ENCODE data around the gene OR1A2.
"Not testable (repeated sequence)": the region's sequence is repeated elsewhere in the genome, so short reads cannot be mapped to it uniquely, and the experiment has no call there.

The OR1A2 gene

DNA sequence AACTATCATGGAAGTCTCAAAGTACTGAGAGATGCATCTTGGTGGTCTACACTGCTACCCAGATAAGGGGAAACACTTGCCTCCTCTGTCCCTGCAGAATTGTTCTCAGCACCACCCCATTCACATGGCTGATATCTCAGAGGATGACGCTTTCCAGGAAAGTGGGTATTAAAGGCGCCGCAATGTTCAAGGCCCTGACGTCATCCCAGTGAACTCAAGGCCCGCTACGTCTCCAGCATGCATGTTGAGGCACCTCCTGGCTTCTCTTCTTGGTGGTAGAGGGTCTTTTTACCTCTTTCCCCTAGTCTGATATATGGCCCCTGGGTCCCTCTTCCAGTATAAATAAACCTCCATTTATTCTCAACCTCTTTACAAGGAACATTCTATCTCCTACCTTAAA is 11.2 kb downstream of the OR1A2 start:
- no peak overlapping the region for H3K27ac ChIP-seq
- H3K27me3 ChIP-seq: no peaks in the 10 kb centered on the region
- no peak for DNase-seq
- no peak overlapping the region for H3K4me3 ChIP-seq
- no peaks in the 10 kb centered on the region for H3K9me3 ChIP-seq
- intact Hi-C loops (cut with DNase I; ENCODE audit: low total_unique reads): no loop called here
- H3K36me3 ChIP-seq: no peaks in the 10 kb centered on the region
- no peak for TF ChIP-seq CTCF (IDR thresholded peaks at IDR 0.05)
- no peaks in the 10 kb centered on the region for H3K4me1 ChIP-seq

- H3K27me3 ChIP-seq: no peaks in the 10 kb centered on the region
- H3K27ac ChIP-seq: no peak overlapping the region
- DNase-seq: no peak
- TF ChIP-seq CTCF (IDR thresholded peaks at IDR 0.05): no peak
- no peaks in the 10 kb centered on the region for H3K36me3 ChIP-seq
- H3K4me3 ChIP-seq: no peak overlapping the region
- intact Hi-C loops (cut with DNase I; ENCODE audit: low total_unique reads): no loop called here
- peaks cover 0 to 5% (median 0%) of the 10 kb centered on the region in 3 donors for H3K9me3 ChIP-seq
- no peaks in the 10 kb centered on the region for H3K4me1 ChIP-seq
Observed at GRCh38 chr17:3213001-3213400, 15.7 kb downstream of the OR1A2 start.

GRCh38 chr17:3213587-3213986 is 16.3 kb downstream of the OR1A2 start:
- DNase-seq: no peak
- Histone ChIP-seq H3K27ac (no peak overlapping the region), H3K4me1 (no peaks in the 10 kb centered on the region), H3K36me3 (no peaks in the 10 kb centered on the region), H3K9me3 (peaks cover 0 to 5% (median 3%) of the 10 kb centered on the region in 3 donors), H3K4me3 (no peak overlapping the region), H3K27me3 (no peaks in the 10 kb centered on the region)
- TF ChIP-seq CTCF (IDR thresholded peaks at IDR 0.05): no peak
- intact Hi-C loops (cut with DNase I; ENCODE audit: low total_unique reads): no loop called here

- intact Hi-C loops (cut with DNase I; ENCODE audit: low total_unique reads); H3K4me1 ChIP-seq; H3K4me3 ChIP-seq; DNase-seq; H3K9me3 ChIP-seq; H3K36me3 ChIP-seq; H3K27ac ChIP-seq; H3K27me3 ChIP-seq: not testable (repeated sequence)
Observed at GRCh38 chr17:3219978-3220377, 22.7 kb downstream of the OR1A2 start.

DNA sequence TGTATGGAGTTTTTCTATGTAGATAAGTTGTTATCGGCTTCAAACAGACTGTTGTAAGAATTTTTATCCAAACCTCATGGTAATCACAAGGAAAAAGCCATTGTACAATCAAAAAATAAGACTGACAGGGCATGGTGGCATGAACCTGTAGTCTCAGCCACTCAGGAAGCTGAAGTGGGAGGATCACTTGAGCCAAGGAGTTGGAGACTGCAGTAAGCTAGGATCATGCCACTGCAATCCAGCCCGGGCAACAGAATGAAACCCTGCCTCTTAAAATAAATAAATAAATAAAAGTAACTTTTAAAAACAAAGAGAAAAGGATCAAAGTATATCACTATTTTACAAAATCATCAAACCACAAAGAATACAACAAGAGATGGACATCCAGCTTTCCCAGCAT is 24.5 kb downstream of the OR1A2 start:
- Histone ChIP-seq H3K9me3 (peaks cover 0 to 5% (median 4%) of the 10 kb centered on the region in 3 donors), H3K27ac (no peak overlapping the region), H3K27me3 (no peaks in the 10 kb centered on the region), H3K4me1 (no peaks in the 10 kb centered on the region), H3K36me3 (no peaks in the 10 kb centered on the region), H3K4me3 (no peak overlapping the region)
- intact Hi-C loops (cut with DNase I; ENCODE audit: low total_unique reads): no loop called here
- TF ChIP-seq CTCF (IDR thresholded peaks at IDR 0.05): no peak
- DNase-seq: no peak

DNA sequence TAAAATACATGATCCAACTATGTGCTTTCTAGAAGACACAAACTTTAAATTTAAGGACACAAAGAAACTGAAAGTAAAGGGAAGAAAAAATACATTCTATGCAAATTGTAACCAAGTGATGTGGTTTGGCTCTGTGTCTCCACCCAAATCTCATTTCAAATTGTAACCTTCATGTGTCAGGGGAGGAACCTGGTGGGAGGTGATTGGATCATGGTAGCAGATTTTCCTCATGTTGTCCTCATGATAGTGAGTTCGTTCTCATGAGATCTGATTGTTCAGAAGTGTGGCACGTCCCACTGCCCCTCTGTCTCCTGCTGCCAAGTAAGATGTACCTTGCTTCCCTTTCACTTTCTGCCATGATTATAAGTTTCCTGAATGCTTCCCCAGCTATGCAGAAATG is 25.2 kb downstream of the OR1A2 start:
- Histone ChIP-seq H3K4me1 (no peaks in the 10 kb centered on the region), H3K4me3 (no peak overlapping the region)

GRCh38 chr17:3224721-3225352 is 27.5 kb downstream of the OR1A2 start:
- H3K9me3 ChIP-seq; H3K4me1 ChIP-seq; H3K27ac ChIP-seq; H3K27me3 ChIP-seq; H3K4me3 ChIP-seq; intact Hi-C loops (cut with DNase I; ENCODE audit: low total_unique reads); DNase-seq; H3K36me3 ChIP-seq: not testable (repeated sequence)

More for the DNA sequence above, 25.2 kb downstream of the OR1A2 start:
- intact Hi-C loops (cut with DNase I; ENCODE audit: low total_unique reads): no loop called here
- no peaks in the 10 kb centered on the region for H3K36me3 ChIP-seq
- peaks cover 0 to 4% (median 2%) of the 10 kb centered on the region in 3 donors for H3K9me3 ChIP-seq
- H3K27ac ChIP-seq: no peak overlapping the region
- TF ChIP-seq CTCF (IDR thresholded peaks at IDR 0.05): no peak
- H3K27me3 ChIP-seq: no peaks in the 10 kb centered on the region
- no peak for DNase-seq

GRCh38 chr17:3232300-3232699 is 35.0 kb downstream of the OR1A2 start:
- H3K4me1 ChIP-seq; intact Hi-C loops (cut with DNase I; ENCODE audit: low total_unique reads); H3K27ac ChIP-seq; H3K27me3 ChIP-seq; H3K36me3 ChIP-seq; H3K4me3 ChIP-seq; H3K9me3 ChIP-seq; DNase-seq: not testable (repeated sequence)

DNA sequence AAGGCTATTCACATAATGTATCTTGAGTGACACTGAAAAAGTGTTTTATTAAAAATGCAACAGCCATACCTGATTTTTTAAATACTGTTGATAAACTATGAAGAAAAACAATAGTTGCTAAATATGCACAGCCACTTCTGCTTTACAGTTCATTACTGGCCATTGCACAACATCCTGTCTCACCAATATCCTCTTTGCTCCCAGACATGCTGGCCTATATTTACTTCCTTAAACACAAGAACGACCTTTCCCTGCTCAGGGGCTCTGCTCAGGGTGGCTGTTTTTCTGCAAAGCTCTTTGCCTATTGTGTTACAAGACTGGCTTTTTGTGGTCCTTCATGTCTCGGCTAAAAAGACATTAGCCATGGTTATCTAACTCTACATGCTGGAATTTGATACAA is 41.4 kb downstream of the OR1A2 start:
- H3K4me3 ChIP-seq; H3K27ac ChIP-seq; H3K9me3 ChIP-seq; H3K36me3 ChIP-seq; H3K4me1 ChIP-seq; DNase-seq; H3K27me3 ChIP-seq; intact Hi-C loops (cut with DNase I; ENCODE audit: low total_unique reads): not testable (repeated sequence)

Measured in tibial artery (tissue), 4 donors.